ENCODE results near the gene ZEB2.

GRCh38 chr2:144354953-144355352, 165.0 kb downstream of the ZEB2 start:
- TF ChIP-seq CTCF (IDR thresholded peaks at IDR 0.05) = no peak
- no peak for TF ChIP-seq POLR2A (IDR thresholded peaks at IDR 0.05)

Measured in uterus (tissue), 2 donors.